Left renal cortex interstitium (tissue), 4 donors: Measurements from ENCODE around the gene P2RY14. TPM values are rescaled to one million over a fixed set of nuclear protein-coding genes. Genes with fewer than 3 reads are reported as not detected.
A peak's percentile ranks its signal among the peaks of the same experiment; 100 is the strongest.

Source experiments
- DNase-seq, 4 donors: peaks; one replicate each; pipeline ENCODE4 v3.0.0-alpha.2; 2013; ENCODE audit warnings: low read depth in 4 of 4, low spot score in 2 of 4, missing footprints in 1 of 4
- polyA plus RNA-seq, 4 donors: library from polyadenylated mRNA; unstranded; fragments of 120-200 nt; gene quantifications; one replicate each; pipeline ENCODE4 v1.2.1, GENCODE V29; 2013; ENCODE audit not compliant: insufficient read length in 4 of 4

The P2RY14 gene
- polyA plus RNA-seq, 4 donors = 0.52 to 0.91 (median 0.69) TPM

DNA sequence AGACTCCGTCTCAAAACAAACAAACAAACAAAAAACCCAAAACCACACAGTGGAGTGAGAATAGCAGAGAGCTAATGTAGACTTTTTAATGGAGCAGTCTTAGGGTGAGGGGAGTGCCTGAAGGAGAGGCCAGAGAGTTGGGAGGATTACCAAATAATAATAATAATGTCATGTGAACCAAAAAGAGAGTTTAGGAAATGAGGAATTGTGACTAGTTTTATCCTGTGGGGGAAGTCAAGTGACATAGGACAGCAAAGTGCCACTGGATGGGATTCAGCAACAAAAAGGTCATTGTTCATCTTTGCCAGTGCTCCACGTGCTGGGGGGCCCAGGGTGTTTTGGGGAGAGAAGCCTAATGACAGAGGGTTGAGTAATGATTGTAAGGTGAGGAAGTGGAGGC, 25.4 kb upstream of the P2RY14 start:
- DNase-seq = no peak

DNA sequence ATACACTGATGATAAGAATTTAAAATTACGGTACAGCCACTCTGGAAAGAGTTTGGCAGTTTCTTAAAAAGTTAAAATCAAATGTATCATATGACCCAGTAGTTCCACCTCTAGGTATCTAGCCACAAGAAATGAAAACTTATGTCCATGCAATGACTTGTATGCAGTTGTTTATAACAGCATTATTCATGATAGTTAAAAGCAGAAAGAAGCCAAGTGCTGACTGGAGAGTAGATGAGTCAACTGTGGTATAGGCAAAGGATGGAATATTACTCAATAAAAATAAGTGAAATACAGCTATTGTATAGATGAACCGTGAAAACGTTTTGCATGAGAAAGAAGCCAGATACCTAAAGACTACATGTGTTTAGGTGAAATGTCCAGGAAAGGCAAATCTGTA, 23.4 kb upstream of the P2RY14 start:
- no peak for DNase-seq

DNA sequence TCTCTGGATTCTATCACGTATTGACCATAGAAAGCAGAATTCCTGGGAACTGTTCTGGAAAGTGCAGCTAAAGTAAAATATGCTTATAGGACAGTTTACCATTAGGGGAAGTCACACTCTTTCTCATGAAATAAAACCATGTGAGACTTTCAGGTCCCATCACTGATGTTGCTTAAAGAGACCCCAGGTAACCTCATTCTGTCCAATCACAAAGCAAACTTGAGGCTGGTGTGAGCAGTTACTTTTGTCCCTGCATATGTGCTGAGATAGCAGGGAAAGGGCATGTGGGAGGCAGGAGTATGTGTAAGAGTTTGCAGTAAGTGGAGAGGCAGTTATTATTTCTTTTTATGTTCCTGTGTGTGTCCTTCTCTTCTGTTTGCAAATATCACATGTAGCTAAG, 22.2 kb upstream of the P2RY14 start:
- DNase-seq = no peak

DNA sequence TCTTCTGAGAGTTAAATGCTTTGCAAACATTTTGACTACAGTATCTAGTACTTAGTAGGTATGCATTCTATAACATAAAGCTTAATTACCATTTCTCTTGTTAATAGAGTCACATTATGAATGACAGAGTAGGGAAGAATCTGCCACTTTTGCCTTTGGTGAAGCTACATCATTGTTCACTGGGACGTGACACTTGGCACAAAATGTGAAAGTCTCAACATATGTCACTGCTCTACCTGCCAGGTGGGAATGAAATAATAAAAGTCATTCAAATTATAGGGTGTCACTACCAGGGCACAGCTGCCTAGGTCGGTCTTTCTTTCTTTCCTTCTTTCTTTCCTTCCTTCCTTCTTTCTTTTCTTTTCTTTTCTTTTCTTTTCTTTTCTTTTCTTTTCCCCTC, 20.7 kb upstream of the P2RY14 start:
- no peak for DNase-seq

DNA sequence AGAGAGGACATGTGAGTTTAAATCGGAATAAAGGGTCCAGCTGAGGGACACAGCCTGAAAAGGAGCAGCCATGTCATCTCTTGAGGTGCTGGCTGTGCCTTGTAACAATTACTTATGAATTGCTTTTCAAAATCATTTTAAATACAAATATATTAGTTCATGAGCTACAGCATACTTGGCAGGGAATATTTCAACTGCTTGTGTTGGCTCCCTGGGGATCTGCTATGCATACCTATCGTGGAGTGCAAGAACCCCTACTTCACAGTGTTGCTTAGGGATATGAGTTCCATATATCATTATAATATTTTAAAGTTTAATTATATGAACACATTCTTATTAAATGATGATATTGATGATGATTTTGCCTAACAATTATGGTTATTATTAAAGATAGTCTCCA, 19.1 kb upstream of the P2RY14 start:
- no peak for DNase-seq

DNA sequence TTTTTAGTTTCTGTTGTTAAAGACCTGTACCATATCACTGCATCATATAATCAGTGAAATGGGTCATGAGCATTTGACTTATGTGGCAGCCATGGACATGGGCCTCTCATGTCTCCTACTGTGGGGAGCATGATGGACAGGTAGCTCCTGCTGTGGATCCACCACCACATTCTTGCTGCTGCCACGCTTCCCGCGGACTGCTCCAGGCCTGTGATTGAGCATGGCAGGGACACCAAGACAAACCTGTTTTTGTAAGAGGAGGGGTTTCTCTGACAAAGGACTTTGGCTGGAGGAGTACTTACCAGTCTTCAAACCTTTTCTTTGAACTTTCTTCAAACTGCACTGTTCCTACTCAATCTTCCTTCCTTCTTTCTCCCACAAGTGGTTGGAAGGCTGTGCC, 17.9 kb upstream of the P2RY14 start:
- DNase-seq = no peak

DNA sequence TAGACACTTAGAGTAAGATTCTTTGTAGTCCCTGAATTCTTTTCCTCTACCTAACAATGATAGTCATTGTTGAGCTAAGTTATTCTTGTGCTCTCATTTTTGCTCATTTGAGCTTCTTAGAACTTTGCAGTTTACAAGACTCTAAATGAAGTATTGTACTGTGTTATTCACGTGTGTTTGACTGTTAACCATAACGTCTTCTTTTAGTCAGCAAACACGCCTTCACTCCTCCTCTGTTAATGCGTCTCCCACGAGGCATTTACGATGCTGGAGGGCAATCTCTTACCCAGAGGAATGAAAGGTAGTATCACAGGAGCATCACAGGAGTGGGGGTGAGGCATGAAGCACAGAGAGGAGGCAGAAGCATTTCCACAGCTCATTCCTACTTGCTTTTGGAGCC, 14.8 kb upstream of the P2RY14 start:
- no peak for DNase-seq

DNA sequence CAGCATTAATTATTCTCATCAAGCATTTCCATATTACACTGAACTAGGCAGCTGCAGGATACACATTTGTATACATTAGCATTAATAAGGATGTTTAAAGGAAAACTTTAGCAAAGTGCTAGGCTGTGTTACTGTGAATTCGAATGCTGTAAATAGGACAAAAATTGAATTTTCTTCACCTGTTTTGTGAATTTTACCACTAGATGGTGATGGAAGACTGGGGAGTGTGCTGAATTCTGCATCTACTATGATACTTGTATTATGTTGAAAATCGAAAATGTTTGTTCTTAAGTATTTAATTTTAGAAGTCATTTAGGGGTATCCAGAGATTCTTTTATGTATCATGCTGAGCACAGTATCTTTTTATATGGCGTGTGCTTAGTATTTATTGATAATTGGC, 12.3 kb upstream of the P2RY14 start:
- no peak for DNase-seq

DNA sequence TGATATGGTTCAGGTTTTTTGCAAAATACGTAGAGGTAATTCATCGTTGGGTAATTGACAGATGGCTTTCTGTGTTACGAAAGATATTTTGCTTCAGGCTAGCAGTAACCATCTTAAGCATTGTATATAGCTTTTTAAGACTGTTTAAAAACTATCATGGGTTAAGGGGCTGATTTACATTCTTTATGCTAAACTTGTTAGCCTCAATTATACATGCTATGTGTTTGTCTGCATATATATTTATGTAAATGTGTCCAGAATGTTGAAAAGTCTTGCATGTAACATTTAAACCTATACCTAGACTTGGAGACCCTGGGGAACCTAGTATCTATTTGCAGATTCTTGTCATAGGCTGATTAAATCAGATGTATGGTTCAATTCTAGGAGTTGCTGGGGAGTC, 11.1 kb upstream of the P2RY14 start:
- no peak for DNase-seq

DNA sequence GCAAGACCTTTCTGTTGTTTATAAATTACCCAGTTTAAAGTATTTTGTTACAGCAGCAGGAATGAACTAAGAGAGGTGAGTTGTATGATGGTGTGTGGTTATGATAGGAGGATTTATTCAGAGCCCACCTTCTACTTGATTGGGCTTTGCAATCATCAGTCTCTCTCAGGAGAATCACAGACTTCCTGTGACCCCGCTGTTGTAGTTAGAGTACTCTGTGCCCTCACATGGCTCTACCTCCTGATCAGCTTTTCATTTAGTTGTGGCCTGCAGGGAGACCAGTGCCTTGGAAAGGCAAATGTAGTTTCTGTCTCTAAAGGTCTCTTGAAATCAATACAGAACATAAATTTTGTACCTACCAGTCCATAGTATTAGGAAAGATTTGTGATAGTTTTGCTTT, 7.6 kb upstream of the P2RY14 start:
- no peak for DNase-seq

DNA sequence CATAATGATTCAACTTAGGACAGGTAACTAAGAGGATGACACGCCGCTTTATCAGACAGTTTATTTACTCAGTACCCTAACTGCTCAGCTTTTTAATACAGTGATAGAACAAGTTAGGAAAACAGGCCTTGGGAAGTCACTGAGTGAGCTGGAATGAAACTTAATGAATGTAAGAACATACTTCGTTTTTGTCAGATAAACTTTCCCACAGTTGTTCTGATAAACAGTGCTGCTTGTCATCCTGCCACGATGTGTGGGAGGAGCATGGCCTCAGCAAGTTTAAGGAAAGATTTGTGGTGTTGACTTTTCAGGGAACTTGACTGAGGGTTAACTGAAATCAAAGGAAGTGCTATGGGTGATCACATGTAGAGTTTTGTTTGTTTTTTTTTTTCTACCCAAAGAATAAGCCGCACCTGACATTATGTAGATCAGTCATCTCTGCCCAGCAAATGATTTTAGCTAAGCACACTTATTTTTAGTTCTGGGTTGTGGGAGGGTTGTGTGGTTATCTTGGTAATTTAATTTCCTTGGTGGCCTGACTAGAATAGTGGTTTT, 5.6 kb upstream of the P2RY14 start:
- peak in 3 of 4 donors; percentile 13 to 24 (median 13) for DNase-seq

DNA sequence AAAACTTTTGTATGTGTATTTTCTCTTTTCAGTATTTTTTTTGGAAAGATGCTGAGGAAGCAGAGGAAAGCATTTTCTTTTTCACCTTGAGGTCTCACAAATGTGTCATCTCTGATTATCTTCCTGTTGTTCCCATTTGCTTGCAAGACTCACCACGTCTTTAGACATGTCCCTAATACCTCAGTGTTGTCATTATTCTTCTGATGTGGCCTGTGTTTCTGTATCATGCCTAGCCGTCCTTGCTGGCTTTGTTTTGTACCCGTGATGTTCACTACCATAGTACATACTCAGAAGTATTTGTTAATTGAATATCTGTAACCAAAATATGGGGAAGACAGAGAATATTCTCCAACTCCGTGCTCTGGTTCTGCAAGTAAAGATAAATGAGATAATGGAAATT, 5.0 kb upstream of the P2RY14 start:
- DNase-seq = no peak

DNA sequence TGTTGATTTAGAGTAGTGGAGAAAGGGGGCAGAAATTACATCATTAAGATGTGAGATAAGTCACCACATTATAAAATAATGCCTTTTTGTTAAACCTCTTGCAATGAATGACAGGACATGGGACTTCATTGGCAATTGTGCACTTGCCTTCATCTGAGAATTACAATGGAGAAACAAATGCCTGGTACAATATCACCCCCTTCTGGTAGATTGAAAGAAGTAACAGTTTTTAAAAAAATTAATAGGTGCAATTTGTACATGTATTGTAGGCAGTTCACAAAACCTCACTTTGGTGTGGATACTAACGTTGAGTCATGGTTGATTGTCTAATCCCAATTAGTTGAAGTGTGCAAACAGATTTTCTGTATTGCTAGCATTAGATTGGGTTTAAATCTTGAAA, 4.6 kb upstream of the P2RY14 start:
- peak; percentile 21 to 55 (median 28) for DNase-seq

DNA sequence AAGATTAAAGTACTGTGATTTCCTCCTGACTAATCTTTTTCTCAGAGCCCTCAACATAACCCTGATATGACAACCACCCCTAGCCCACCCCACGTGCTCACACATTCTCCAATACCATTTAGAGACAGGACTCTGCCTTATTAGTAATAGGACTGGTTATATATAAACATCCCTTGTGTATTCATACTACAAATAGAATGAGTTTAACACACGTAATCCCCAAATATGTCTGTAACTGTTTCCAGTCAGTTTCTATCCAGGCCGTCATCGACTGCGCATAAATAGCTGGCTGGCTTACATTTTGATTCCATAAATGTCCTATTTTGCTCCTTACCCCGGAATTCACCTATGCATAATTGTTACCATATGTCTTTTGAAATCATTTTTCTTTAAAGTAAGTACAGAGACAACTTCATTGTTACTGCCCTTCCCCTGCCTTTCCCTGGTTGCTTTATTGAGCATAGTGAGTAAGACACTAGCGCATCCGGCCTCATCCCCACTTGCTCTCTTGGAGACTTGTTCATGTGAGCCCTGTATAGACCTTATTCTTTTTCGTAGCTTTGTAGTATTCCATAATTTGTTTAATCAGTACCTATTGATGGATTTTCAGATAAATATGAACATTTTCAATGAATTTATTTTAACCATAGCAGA, 3.5 kb upstream of the P2RY14 start:
- DNase-seq = no peak

DNA sequence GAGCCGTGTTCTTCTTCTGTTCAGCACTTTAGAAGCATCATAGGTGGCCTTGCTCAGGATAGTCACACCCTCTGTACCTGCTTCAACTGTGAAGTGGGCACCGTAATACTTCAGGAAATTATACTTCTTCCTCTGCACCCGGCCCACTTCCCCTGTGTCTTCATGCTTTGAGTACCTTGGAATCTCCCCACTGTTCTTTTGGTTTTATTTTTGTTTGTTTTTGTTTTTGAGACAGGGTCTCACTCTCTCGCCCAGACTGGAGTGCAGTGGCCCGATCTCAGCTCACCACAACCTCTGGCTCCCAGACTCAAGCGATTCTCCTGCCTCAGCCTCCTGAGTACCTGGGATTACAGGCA, 1.7 kb downstream of the P2RY14 start:
- DNase-seq = no peak

DNA sequence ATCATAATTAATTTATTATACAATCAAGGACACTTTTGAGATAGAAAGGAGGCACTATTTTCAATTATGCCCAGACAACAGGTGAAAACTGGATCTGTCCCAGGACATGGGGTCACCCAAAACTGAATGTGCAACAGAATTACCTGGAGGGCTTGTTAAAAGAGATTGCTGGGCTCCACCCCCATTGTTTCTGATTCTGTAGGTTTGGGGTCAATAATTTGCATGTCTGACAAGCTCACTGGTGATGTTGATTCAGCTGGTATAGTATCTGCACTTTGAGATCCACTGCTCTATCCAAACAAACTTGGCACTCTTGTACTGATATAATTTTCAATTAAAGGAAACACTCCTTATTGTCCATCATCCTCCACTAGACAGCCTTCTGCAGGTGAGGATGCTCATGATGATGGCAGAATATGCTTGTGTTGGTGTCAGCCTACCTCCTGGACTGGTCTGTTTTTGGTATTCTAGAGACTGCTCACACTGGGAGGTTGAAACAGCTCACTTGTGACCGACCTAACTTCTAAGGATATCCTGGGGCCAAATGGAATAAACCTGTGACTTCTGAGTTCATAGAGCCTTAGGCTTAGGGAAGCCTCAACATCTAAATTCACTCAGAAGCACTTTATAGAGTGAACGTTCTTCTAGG, 2.2 kb downstream of the P2RY14 start:
- no peak for DNase-seq

DNA sequence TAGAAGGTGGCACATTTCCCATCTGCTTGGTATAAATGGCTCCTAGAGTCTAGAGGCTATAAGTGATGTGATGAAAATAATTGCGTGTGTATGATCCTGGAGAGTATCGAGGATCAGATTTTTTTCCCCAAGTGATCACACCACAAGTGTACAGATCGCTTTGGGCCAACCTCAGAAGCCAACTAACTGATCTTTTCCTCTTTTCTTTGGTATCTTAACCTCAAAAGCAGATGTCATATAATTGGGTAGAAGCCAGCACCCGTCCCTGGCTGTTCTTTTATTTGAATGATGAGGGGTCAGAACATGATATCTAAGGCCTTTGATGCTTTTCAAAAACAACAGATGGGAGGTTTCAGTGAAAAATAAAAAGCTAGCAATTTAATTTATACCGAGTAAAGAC, 3.3 kb downstream of the P2RY14 start:
- DNase-seq = no peak

DNA sequence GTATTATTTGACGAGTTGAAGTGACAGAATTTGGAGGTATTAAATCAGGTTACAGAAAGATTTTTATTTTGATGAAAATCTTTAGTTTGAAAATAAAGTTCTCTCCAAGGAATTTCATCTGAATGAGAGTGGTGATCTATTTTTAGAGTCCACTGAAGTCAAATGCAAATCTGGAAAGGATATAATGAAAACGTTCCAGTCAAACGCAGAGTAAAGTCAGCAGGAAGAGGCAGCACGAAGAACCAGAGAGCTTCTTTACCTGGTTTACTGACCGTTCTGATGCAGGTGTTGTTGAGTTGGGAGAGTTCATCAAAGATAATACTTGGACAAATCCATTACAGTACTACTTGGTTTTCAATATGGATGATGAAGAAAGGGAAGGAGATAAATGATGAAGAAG, 8.7 kb downstream of the P2RY14 start:
- DNase-seq = no peak

DNA sequence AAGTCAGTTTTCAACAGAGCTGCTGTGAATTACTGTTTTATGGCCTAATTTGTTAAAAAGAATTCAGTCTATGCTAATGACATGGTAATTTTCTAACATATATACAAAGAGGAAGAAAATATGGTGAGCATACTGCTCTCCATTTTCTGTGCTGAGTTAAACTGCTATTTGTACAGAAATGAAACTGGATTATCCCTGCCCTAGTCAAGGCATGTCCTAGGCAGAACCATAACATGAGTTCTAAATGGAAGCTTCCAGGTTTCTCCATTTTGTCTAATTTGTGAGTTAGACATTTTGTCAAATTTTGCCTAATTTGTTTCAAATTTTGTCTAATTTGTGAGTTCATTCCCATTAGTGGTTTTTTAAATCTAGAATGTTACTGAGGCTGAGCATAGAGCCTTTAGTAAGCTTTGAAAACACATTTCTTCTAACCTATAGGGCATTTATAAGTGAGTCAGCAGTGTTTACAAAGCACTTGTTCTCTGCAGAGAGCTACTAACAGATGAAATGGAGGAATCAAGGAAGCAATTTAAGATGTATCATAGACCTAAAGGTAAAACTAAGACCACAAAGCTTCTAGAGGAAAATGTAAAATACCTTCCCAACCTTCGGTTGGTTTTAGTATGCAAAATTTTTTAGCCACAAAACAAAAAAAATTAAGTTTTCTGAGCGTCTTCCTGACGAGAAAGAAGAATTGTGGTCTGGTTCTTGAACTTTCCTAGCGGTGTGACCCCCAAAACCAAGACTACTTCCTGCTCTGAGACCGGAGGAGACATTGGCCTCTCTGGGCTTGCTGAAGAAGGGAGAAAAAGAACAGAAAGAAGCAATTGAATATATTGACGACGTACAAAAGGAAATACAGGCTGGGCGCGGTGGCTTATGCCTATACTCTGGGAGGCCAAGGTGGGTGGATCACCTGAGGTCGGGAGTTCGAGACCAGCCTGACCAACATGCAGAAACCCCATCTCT, 9.8 kb downstream of the P2RY14 start:
- DNase-seq = no peak

DNA sequence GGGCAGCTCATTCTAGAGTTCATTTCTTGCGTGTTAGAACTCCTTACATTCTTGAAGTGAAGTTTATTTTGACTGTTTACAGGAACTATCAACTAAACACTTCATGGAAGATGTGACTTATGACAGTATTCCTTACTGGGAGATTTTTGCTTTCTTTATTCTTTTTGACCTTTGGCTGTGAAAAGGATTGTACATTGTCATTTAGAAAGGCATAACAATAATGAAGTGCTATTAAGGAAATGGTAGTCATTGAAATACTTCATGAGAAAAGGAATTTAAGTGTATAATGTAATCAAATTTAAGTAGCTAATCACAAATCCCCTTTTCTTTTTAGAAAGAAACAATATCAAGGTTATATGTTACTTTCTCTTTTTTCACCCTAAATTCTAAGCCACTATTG, 11.3 kb downstream of the P2RY14 start:
- no peak for DNase-seq

DNA sequence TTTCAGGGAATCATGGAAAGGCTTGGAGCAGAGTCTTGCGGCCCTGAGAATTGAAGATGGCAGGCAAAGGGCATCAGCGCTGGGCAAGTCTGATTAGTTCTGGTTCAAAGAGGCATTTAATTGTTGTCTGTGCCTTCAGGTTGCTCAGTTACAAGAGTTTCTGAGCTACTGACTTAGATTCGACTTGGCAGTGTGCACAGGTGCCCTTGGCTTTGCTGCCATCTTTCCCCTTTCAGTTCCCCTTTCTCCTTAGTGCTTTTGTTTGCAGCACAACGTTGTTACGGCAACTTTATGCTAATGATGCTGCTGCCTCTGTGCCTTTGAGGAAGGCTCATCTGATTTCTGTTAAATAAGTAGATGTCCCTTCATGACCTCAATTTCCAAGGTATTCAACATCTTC, 12.5 kb downstream of the P2RY14 start:
- DNase-seq = no peak
